KG1 (cell line): ENCODE data around the gene TLCD3A.
"Not testable (repeated sequence)": the region's sequence is repeated elsewhere in the genome, so short reads cannot be mapped to it uniquely, and the experiment has no call there.

ENCODE experiments used
- DNase-seq: peaks from one replicate; lab custom pipeline; 2025; lab: John Stamatoyannopoulos, UW

TLCD3A gene

GRCh38 chr17:749359-749758 is 17.0 kb downstream of the TLCD3A start:
- DNase-seq, result not testable (repeated sequence)

- no peak for DNase-seq
Measured at GRCh38 chr17:750431-751037, 18.1 kb downstream of the TLCD3A start.

- DNase-seq, result no peak
Measured at GRCh38 chr17:751269-752001, 19.0 kb downstream of the TLCD3A start.

DNA sequence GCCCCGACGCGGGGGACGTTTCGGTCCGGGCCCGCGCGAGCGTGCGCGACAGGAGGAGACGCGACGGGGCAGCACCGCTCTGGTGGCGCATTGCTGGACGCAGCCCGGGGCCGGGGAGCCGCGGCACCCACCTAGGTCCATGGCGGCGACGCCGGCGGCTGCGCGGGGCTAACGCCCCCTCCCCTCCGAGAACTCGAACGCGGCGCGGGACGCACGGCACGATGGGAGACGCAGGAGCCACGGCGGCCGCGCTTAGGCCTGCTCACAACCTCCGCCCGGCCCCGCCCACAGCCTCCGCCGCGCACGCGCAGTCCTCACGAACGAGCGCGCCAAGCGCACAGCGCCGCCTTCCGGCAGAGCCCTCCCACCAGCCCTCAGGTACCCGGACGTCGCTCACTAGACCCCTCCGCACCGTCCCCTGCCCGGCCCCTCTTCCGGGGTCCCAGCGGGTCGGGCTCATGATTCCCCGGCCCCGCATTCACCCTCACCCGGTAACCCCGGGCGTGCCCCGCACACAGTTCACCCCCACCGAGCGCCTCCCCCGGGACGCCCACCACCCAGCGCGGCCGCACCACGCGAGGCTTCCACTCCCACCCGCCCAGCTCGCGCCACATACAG is 19.7 kb downstream of the TLCD3A start, which contains the start of gene GEMIN4:
Gene GEMIN4, minus strand, starts transcription at position 263 of the 618 bp plus-strand sequence. Its CDS starts 122 bp downstream, at position 141.
- DNase-seq, result peak; percentile 26

GRCh38 chr17:752620-753219 is 20.3 kb downstream of the TLCD3A start:
- no peak for DNase-seq

DNA sequence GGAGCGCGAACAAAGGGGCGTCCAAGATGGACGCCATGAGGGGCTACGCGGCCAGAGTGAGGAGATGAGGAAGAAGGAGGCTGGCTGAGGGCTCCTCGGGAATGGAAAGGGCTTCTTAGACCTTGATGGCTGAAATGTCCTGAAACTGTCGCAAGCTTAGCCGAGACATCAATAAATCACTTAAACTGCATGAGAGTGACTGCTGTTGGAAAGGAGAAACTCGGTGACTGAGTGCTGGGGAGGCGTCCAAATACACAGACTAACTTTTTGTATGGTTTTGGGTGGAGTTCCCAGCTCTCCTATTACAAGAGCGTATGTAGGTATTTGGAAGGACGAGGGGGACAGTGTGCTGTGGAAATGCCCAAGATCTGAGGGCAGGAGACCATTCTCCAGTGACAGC is 21.0 kb downstream of the TLCD3A start:
- DNase-seq, result no peak

DNA sequence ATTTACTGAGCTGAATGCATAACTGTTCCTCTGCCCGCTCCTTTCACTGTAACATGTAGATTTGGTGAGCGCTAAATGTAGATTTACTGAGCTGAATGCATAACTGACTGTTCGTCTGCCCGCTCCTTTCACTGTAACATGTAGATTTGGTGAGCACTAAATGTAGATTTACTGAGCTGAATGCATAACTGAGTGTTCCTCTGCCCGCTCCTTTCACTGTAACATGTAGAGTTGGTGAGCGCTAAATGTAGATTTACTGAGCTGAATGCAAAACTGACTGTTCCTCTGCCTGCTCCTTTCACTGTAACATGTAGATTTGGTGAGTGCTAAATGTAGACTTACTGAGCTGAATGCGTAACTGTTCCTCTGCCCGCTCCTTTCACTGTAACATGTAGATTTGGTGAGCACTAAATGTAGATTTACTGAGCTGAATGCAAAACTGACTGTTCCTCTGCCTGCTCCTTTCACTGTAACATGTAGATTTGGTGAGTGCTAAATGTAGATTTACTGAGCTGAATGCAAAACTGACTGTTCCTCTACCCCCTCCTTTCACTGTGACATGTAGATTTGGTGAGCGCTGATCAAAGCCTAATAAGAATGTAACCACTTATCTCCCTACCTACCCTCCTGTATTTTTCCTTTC is 23.0 kb downstream of the TLCD3A start:
- DNase-seq, result not testable (repeated sequence)

DNA sequence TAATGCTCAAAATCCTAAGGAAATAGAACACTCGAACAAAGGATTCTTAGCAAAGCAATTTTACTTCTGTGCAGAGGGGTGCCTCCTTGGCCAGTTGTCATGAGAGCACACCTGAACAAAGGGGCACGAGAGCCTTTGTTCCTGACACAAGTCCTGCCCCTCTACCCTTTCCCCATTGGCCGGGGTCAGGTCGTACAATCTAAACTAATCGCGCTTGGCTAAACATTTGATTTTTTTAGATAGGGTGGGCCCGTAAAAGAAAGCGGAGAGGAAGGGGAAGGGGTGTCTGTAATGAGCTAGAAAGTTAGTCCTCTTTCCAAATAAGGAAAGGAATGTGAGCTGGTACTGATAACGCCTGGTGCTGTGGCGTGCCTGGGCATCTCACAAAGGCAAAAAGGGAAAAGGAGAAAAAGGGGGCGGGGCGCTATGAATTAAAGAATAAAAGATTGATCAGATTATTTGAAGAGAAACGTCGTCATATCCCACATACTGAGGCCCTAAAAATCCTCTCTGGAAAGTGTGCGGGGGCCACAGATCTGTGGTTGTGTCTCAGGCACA is 23.7 kb downstream of the TLCD3A start:
- not testable (repeated sequence) for DNase-seq

DNA sequence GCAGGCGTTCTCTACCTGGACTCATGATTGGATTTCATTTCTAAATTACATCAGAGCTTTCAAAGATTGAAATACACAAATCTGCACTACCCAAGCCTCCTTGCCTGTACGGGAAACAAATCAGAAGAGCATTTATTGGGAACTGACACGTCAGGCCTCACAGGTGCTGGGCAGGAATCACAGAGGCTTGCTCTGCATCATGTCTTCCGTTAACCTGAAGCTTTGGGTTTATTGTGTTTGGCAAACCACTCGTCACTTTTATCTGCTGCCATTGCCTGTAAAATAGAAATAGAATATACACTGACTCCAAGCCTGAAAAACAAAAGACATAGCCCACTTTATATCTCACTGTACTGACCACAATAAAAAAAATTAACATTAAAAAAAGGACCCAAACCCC is 27.6 kb downstream of the TLCD3A start:
- DNase-seq, result no peak

DNA sequence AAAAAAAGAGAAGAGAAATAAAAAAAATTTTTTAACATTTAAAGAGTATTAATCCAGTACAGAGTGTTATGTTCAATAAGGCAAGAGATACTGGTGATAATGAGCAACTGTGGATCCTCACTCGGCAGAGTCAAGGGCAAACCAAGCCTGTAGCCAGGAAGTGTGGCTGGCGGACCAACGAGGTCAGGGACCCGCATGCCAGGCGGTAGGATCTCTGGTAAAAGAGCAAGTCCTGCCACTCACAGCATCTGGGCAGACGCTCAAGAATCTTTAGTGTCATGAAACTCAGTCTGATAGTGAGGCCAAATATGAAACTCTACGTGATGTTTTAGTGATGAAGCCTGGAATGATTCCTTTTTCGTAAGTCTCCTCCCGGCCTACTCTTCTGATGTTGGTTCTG is 28.0 kb downstream of the TLCD3A start:
- no peak for DNase-seq

DNA sequence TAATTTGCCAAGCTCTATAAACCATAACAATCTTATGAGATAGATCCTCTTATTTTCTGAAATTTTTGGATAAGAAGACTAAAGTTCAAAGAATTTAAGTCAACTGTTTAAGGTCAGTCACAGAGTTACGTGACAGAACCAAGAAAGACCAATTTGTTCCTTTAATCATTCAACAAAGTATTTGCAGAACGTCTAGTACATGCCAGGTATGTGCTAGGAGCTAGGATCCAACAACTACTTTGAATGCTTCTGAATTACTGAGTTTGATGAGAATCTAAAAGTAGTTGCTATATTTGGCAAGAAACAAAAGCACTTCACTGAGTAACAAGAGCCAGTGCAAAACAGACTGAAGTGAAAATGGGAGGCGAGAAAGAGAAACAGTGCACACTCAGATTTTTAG is 34.7 kb downstream of the TLCD3A start:
- DNase-seq, result no peak

GRCh38 chr17:773016-773415 is 40.6 kb downstream of the TLCD3A start:
- no peak for DNase-seq

GRCh38 chr17:773467-774312 is 41.3 kb downstream of the TLCD3A start:
- DNase-seq, result no peak

DNA sequence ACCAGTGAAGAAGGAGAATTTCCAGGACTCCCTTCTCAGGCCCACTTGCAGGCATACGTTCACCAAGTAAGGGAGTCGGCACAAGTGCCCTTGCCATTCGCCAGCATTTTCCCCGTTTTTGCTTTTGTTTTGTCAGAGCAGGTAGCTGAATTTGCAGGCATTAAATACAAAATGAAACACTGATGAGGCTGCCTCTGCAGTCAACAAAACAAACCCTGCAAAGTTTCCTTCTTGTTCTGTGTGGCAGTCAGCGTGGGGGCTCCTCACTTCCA is 41.9 kb downstream of the TLCD3A start:
- no peak for DNase-seq

GRCh38 chr17:778096-778495 is 45.7 kb downstream of the TLCD3A start:
- DNase-seq, result no peak

- DNase-seq, result peak; percentile 50
Measured at GRCh38 chr17:781805-782731, 49.7 kb downstream of the TLCD3A start, which contains the start of the genes GLOD4 and MRM3. Gene GLOD4, minus strand, starts transcription at chr17:782280. Its CDS starts 25 bp downstream, at chr17:782255. Gene MRM3, plus strand, starts transcription at chr17:782353. Its CDS starts 26 bp downstream, at chr17:782379.

- no peak for DNase-seq
Measured at GRCh38 chr17:784143-784542, 51.7 kb downstream of the TLCD3A start.

GRCh38 chr17:785901-786300 is 53.5 kb downstream of the TLCD3A start:
- DNase-seq, result not testable (repeated sequence)

- no peak for DNase-seq
Measured at GRCh38 chr17:787641-788221, 55.3 kb downstream of the TLCD3A start.

DNA sequence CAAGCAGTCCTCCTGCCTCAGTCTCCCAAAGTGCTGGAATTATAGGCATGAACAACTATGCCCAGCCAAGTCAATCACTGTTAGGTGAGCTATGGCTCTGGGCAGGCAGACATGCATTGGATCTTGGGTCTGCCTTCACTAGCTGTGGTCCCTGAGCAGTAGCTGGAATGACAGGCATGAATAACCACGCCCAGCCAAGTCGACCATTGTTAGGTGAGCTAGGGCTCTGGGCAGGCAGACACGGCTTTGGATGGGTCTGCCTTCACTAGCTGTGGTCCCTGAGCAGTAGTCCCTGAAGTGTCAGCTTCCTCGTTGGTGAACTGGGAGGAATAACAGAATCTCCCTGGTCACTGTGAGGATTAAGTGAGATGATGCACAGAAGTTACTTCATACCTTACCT is 56.2 kb downstream of the TLCD3A start:
- no peak for DNase-seq
